IMR-90 (cell line): ENCODE measurements around the gene COA3.

Experiments used
- CEBPB ChIP-seq: IDR thresholded peaks from 2 replicates; pipeline ENCODE4 v1.6.1; 2012; ENCODE audit warnings: low read depth, low read length, improper control_type of control experiment
- CHD1 ChIP-seq: IDR thresholded peaks from 2 replicates; pipeline ENCODE4 v1.6.1; 2012; ENCODE audit warnings: low read depth, low read length, improper control_type of control experiment
- CTCF ChIP-seq: conservative IDR thresholded peaks from 2 replicates; pipeline ENCODE4 v1.5.1; 2012; ENCODE audit warnings: mild to moderate bottlenecking, low read depth, low read length, improper control_type of control experiment

- no peak for TF ChIP-seq CTCF
- TF ChIP-seq CEBPB = no peak
- TF ChIP-seq CHD1 = no peak
Measured at GRCh38 chr17:42814633-42815399, 16.3 kb upstream of the COA3 start.
